ENCODE results near the gene IGSF3.
A peak's percentile ranks its signal among the peaks of the same experiment; 100 is the strongest.
"Not testable (repeated sequence)": the region's sequence is repeated elsewhere in the genome, so short reads cannot be mapped to it uniquely, and the experiment has no call there.

IGSF3 gene

DNA sequence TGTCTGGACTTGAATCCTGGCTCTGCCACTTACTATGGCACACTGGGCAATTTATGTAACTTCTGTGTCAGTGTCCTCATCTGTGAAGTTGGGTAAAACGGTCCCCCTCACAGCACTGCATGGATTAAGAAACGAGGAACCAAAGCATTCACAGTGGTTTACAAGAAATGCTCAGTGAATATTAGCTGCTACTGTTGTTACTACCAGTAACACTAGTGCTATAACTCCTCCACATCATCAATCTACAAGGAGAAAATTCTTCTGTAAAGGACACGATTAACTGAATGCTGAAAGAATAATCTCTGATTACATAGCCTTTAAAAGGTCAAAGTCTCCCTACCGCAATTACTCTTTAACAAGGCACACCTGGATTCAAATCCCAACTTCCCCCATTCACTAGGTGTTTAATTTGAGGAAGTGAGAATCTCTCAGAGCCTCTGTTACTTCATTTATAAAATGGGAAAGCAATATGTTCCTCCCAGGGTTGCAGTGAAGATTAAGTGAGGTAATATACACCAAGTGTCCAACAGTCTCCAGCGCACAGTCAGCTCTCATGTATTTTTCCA is 70.7 kb downstream of the IGSF3 start:
- DNase-seq (ENCODE audit: low read depth): not testable (repeated sequence)

DNA sequence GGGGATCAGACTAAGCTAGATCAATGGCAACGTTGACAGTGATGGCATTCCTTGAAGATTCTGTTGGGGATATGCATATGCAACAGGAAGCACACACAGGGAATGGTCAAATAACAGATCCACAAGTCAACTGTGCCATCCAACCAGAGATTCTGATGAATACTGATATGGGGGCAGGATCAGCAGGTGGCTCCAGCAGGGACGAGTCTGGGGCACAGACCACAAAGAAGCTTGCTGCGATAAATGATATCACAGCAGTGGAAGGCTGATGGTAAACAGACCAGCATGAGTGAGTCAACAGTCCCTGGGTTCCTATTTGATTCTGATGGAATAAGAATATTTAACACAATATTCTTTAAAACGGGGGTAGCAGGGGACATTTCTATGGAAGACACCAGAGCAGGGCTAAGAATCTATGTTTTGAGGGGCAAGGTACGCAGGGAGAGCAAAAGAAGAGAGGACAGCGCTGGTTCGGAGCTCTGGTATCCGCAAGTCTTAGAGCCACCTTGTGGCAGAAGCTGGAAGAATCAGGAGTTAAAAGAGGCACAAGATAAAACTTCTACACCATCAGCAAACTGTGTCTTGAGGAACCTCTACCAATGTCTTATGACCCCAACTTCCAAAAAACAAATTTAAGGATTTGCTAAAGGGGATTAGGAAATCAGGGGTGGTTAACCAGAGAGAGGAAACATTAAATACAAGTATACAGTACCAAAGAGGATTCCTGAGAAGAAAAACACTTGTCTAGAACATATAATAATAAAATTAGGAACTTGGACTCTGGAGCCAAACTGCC is 71.4 kb downstream of the IGSF3 start:
- DNase-seq (ENCODE audit: low read depth): peak; percentile 15

DNA sequence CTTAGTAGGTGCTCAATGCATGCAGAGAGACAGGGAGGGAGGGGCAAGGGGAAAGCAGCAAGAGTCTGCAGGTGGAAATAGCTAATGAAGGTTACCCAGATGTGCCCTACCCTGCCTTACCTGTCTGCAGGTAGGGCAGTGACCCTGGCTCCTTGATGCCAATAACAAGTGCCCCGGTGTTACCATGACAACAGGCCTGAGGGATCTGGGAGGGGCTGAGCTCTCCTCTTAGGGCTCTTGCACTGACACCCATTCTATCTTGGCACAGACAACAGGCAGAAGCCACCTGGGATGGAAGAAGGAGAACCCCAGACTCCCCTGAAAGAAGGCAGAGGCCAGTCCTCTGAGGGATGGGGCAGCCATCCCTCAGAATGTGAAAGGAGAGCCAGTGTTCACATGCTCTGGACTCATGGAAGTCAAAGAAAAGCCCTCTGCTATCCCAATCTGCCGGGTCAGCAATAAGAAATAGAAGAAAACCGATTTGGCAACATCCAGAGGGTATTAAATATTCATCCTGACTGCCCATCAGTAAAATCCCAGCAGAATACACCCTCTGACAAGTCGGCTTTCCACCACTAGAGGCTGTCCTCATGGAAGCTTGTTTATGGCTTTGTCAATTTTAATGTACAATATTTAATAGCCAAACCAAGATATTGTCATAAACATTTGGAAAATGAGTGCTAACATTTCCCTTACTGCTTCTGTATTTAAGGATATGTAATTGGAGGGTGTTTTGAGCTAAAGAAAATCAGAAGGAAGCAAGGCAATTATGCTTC is 72.3 kb downstream of the IGSF3 start:
- DNase-seq (ENCODE audit: low read depth): not testable (repeated sequence)

DNA sequence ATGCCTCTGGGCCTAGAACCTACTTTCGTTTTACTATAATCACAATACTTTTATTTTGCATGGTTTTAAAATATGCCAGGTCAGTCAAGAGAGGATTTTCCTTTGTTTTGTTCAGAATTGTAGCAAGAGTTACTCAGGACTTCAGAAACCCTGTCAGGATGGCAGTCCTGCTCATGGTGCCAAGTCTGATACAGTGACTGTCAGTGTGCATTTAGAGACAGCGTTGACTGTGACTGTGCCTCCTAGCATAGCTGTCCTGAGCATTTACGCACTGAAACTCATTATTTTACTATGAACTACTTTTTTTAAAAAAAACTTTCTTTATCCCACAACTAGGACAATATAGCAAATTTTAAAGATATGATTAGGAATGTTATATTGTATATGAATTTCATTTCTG is 73.6 kb downstream of the IGSF3 start:
- DNase-seq (ENCODE audit: low read depth): not testable (repeated sequence)

DNA sequence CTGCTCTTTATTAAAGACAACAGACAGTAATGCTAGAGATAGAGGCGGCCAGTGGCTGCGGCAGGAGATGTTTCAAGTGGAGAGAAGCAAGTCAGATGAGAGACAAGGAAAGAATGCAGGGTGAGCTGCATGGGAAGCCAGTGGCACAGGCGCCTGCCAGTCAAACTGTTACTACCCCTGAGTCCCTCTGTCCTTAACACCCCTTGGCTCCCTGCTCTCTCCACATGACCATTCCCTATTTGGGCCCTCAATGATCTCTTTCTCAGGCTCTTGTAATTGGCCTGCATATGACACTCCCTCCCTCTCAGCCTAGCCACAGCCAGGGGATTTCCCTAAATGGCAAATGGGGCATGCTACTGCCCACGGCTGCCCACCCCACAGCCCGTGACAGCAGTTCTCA is 74.1 kb downstream of the IGSF3 start:
- not testable (repeated sequence) for DNase-seq (ENCODE audit: low read depth)

DNA sequence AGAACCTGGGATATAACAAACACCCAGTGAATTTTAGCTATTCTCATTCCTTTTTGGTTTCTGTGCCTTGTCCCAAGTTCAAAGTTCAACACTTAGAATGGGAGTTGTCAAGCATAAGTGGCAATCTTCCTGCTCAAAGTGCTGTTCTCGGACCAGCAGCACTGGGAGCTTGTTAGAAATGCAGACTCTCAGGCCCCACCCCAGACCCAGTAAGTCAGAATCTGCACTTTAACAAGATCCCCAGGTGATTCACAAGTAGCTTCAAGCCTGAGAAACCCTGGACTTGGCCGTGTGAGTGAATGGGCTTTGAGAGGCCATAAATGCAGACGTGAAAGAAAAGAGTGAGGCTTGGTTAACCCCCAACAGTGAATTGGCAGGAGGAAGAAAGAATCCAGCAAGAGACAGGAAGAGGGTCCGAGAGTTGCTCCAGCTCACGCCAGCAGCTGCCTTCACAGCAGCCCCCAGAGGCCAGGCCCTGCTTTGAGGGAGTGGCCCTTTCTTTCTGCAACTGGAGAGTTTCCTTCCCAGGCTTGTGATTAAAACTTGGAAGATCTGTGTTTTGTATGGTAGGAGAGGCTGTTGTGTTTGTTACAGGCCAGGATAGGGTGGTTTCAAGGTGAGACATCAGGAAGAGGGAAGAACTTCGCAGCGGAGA is 75.5 kb downstream of the IGSF3 start:
- not testable (repeated sequence) for DNase-seq (ENCODE audit: low read depth)

DNA sequence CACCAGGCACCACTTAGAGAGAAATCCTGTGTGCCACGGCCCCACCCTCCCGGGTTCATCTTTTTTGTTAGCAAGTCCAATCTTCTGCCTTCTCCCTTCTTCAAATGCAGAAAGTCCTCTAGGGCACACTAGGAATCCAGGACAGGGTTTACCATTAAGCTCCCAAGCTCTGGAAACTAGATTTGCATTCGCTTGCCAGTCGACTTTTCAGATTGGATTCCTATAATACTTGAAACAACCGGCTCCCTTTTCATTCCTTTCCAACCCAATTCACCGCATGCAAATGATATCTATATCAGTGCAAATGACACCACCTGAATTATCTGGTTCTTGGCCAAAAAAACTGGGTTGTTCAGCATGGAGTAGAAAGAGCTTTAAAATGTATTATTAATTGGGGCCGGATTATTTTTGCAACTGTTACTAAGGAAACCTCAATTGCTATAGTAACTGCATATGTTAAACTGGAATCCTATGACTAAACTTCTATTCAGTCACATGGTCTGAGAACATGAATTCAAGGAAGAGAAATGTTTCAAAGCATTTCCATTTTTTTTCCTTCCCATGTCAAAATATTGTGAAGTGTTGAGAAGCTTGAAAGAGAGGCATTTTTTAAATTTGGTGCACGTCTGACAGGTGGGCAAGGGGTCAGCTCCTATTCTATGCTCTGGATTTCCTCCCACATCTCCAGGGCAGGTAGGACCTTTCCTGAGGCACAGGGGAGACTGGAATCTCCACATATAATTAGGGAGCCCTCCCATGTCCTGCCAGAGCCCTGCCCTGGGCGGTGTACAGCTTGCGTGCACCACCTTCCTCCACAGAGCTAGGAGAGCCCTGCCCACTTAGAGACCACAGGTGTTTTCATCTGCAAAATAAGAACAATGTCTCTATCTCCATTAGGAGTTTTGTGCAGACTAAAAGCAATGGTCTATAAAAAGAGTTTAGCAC is 76.3 kb downstream of the IGSF3 start:
- DNase-seq (ENCODE audit: low read depth): not testable (repeated sequence)

DNA sequence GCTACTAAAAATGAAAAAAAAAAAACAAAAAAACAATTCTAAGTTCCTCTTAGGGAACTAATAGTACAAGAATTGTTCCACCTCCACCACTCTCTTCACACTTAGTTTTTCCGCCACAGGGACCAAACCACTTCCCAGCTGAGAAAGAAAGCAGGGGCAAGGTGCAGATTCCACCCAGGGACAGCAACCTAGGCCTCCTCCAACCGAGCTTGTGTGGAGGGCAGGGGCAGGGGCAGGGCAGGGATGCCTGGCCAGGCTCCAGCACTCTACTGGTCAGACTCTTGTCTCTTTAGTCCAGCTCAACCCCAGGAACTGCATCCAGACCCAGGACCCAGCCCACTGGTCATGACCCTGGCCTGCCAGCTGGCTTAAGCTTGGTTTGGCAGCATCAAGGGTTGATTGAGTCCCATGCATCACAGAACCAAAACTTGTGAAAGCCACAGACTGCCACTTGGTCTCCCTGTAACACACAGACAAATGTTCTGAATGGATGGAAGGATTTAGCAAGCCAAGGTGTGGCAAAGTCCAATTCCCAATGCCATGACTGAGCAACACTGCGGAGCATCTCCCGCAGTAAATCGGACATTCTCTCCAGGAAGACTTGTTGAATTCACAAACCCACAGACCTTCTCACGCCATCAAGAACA is 77.1 kb downstream of the IGSF3 start:
- not testable (repeated sequence) for DNase-seq (ENCODE audit: low read depth)

DNA sequence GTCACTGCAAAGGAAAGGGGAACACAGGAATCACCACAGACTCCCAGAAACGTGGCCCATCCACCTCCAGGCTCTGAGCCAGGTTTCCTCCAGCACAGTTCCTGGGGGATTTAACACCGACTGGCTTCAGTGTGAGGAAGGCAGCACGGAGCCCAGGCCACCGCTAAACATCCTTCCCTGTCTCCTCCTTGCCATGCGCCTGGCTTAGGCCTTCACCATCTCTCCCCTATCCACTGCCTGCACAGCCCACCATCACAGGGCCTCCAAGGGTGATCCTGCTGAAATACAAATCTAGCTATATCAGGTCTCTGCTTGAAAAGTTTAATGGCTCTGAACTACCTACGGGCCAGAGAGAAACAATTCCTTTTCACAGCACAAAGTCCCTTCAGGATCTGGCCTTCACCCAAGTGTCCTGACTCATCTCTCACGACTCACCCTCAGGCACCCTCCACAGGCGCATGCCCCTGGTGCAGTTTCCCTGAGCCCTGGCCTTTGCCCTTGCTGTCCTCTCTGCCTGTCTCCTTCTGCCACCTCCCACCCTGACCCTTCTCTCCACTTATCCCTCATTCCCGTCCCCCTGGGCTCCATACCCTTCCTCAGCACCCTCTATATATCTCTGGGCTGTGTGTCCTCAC is 78.3 kb downstream of the IGSF3 start:
- not testable (repeated sequence) for DNase-seq (ENCODE audit: low read depth)

DNA sequence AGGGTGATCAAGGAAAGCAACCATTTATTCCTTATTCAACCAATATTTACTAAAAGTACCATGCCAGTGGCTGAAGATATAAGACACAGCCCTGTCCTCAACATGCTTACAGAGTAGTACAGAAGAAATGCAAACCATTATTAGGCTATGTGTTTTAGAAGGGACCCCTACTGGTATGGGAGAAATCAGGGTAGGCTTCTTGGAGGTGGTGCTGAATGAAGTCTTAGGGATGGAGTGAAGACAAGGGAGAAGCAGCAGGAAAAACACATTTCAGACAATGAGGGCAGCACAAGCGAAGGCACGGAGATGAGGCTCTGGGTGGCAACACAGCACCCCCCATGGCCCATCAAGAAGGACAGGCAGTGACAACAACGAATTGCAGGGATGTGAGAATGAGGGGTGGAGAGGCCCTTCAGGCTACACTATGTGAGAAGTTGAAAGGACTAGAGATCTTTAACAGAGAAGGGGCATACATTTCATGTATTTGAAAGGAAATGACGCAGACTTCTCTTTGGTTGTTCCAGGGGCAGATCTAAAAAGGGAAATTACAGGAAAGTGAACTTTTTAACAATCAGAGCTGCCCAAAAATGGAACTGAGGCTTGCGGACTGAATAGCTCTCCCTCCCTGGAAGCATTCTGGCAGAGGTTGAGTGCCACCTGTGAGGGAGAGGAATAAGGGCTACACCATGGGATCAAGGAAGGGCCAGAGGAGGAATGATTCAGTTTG is 79.9 kb downstream of the IGSF3 start:
- DNase-seq (ENCODE audit: low read depth): no peak

DNA sequence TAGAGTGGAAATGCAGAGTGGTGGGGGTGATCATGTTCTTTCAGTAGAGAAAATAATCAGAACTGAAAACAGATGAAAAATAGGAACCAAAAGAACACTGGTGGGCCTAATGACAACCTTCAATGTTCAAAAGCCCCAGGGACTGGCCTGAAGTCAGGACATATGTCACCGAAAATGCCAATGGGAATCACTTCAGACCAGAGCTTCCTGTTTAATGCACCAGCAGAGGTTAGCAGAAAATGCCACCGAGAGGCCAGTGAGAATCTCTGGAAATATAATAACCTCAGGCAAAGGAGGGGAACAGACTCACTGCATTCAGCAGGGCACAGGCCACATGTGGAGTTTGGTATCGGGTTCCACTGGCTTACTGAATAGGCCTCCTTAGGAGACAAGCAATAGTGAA is 80.8 kb downstream of the IGSF3 start:
- no peak for DNase-seq (ENCODE audit: low read depth)

DNA sequence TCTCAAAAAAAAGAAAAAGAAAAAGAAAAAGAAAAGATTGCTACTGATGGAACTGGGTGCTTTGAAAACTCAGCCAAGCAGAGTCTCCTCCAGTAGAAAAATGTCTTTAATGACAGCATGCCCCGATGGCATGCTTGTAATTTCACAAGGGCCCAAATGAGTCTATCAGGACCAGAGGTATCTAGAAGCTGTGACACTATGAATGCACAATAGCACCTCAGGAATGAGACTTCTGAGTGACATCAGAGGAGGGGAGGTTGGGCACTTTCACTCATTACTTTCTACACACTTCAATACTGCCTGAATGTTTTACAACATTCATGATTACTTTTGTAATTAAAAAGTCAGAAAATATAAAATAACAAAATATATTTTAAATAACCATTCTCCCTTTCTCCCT is 81.6 kb downstream of the IGSF3 start:
- no peak for DNase-seq (ENCODE audit: low read depth)

DNA sequence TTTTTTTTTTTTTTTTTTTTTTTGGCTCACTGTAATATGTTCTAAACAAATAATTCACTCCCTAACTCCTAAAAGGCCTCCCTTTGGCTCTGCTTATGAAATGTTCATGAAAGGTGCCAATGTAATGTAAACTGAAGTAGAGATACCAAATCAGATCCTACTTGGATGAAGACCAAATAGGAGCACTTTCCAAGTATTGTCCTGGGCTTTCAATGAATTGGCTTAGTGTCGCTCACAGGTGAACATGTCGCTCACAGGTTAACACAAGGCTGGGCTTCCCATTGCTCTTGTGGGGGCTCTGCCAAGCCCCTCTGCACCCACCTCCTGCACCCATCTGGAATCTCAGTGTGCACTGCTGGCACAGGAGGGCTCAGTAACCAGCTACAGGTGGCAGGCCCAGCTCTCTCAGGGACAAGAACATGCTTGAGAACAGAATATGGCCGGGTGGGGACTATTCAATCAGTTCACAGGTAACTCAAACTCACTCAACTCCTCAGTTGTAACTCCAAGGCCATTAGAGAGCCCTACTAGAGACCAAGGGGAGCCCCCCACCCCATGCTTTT is 86.1 kb downstream of the IGSF3 start:
- DNase-seq (ENCODE audit: low read depth): no peak

DNA sequence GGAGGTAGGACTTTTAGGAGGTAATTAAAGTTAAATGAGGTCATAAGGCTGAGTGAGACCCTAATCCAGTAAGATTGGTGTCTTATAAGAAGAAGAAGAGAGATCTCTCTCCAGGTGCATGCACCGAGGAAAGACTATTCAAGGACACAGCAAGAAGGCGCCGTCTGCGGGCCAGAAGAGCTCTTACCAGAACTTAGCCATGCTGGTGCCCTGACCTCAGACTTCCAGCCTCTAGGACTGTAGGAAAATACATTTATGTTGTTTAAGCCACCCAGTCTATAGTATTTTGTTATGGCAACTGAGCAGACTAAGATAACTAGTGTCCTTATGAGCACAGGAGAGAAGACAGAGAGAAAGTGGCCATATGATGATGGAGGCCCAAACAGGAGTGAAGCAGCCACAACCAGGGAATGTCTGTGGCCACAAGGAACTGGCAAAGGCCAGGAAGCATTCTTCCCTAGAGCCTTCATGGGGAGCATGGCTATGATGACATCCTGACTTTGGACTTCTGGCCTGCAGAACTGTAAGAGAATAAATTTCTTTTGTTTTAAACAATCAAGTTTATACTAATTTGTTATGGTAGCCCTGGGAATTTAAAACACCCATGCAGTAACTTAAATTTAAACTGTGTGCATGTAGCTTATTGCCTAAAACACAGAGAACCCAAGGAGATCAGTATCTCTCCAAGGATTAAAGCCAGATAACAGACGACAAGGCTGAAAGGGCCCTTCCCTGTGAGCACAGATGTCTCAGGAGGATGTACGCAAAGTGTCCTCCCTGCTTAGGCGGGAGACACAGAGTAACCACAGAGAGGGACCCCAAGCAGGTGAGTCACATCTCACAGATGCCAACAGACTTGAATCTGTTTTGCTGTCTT is 86.8 kb downstream of the IGSF3 start:
- no peak for DNase-seq (ENCODE audit: low read depth)

DNA sequence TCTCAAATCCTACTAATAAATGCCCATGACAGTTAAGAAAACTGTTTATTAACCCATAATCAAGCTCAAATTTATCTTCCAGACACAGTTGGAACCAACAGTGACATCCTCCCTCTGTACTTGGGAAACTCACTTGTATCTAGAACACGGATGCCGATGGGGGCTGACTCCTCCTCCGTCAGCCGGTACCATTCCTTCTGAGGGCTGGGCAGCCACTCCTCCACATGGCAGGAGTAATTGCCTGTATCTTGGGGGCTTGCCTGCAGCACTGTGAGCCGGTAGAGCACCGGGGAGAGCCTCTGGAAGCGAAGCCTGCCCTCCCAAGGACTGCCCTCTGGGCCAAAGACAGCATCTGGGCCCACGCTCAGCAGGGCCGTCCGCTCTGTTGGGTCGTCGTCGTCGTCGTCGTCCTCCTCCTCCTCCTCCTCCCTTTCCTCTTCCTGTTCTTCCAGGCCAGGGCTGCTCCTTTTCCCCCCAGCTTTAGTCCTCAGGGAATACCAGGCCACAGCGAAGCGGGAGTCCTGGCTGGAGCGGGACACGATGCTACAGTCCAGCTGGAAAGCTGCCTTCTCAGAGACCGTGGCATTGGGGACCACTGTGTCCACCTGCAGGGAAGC is 88.2 kb downstream of the IGSF3 start:
- DNase-seq (ENCODE audit: low read depth): no peak

DNA sequence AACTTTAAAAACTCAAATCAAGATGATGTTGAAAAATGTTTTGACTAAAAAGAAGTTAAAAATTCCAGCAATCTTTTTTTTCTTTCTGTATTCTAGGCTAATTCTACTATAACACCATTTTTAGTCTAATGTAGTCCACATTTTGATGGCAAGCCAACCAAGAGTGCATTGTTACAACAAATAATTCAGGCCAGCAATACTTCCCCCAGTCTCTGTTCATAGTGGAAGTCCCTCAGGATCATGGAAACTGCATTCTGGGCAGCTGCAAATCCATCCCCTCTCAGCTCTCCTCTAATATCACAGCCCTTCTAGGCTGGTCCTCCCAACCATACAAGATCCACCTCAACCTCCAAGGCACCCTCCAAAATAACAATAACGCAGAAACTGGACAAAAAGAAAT is 89.0 kb downstream of the IGSF3 start:
- DNase-seq (ENCODE audit: low read depth): no peak

DNA sequence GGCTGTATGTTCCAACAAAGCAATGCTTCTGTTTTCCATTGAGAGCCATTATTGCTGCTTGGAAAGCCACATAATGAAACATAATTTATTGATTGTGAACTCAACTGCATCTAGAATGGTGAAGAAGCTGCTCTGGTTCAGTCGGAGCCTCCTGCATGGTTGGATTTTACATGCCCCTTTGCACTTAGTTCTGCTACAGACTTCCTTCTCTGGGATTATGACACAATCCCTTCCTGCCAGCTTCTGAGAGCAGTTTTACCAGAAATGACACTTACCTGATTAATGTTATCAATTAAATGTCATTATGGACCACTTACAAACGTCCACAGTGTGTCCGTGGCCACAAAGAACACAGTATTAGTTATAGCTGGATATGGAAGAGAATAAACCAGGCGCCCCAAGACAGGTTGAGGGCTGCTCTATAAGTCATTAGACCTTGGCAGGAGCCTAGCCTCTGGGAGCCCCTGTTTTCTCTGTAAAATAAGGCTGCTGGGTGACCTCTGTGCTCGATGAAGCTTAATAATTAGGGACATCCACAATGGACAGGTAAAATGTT is 89.7 kb downstream of the IGSF3 start:
- no peak for DNase-seq (ENCODE audit: low read depth)

Measured in stimulated activated CD8-positive, alpha-beta memory T cell treated with anti-CD3 and anti-CD28 coated beads, Interleukin-12 subunit alpha, Interleukin-12 subunit beta, amount 100 ng/mL, for 1 hour (primary cell).